ENCODE results near the gene KNG1. TPM values are rescaled to one million over a fixed set of nuclear protein-coding genes. Genes with fewer than 3 reads are reported as not detected.
"Not testable (repeated sequence)": the region's sequence is repeated elsewhere in the genome, so short reads cannot be mapped to it uniquely, and the experiment has no call there.

The KNG1 gene
- total RNA-seq, 1 donor from 2014 or later: not detected

- H3K36me3 ChIP-seq (ENCODE audit: control insufficient read depth, insufficient read depth, low read length): no peaks in the 10 kb centered on the region
- peaks cover 5% of the 10 kb centered on the region for H3K27me3 ChIP-seq (ENCODE audit: control insufficient read depth, insufficient read depth, low read length)
- no peak for TF ChIP-seq CTCF (IDR thresholded peaks at IDR 0.05; ENCODE audit: insufficient read depth, low read length, poor library complexity, severe bottlenecking)
- H3K4me3 ChIP-seq (ENCODE audit: low read depth, low read length): no peak overlapping the region
- DNase-seq (ENCODE audit: low read depth): no peak
These were observed 38.0 kb upstream of the KNG1 start for GRCh38 chr3:186679151-186679550.

GRCh38 chr3:186680869-186681268 lies 36.3 kb upstream of the KNG1 start:
- H3K4me3 ChIP-seq (ENCODE audit: low read depth, low read length): no peak overlapping the region
- no peaks in the 10 kb centered on the region for H3K36me3 ChIP-seq (ENCODE audit: control insufficient read depth, insufficient read depth, low read length)
- H3K27me3 ChIP-seq (ENCODE audit: control insufficient read depth, insufficient read depth, low read length): no peaks in the 10 kb centered on the region
- DNase-seq (ENCODE audit: low read depth): no peak
- no peak for TF ChIP-seq CTCF (IDR thresholded peaks at IDR 0.05; ENCODE audit: insufficient read depth, low read length, poor library complexity, severe bottlenecking)

- Histone ChIP-seq H3K36me3 (ENCODE audit: control insufficient read depth, insufficient read depth, low read length) (no peaks in the 10 kb centered on the region), H3K27me3 (ENCODE audit: control insufficient read depth, insufficient read depth, low read length) (no peaks in the 10 kb centered on the region), H3K4me3 (ENCODE audit: low read depth, low read length) (no peak overlapping the region)
- no peak for DNase-seq (ENCODE audit: low read depth)
- no peak for TF ChIP-seq CTCF (IDR thresholded peaks at IDR 0.05; ENCODE audit: insufficient read depth, low read length, poor library complexity, severe bottlenecking)
These were observed 34.3 kb upstream of the KNG1 start for GRCh38 chr3:186682812-186683211.

GRCh38 chr3:186683979-186684378 lies 33.2 kb upstream of the KNG1 start:
- no peak for DNase-seq (ENCODE audit: low read depth)
- no peaks in the 10 kb centered on the region for H3K27me3 ChIP-seq (ENCODE audit: control insufficient read depth, insufficient read depth, low read length)
- H3K36me3 ChIP-seq (ENCODE audit: control insufficient read depth, insufficient read depth, low read length): no peaks in the 10 kb centered on the region
- H3K4me3 ChIP-seq (ENCODE audit: low read depth, low read length): no peak overlapping the region
- TF ChIP-seq CTCF (IDR thresholded peaks at IDR 0.05; ENCODE audit: insufficient read depth, low read length, poor library complexity, severe bottlenecking): no peak

- H3K4me3 ChIP-seq (ENCODE audit: low read depth, low read length); H3K36me3 ChIP-seq (ENCODE audit: control insufficient read depth, insufficient read depth, low read length); DNase-seq (ENCODE audit: low read depth); H3K27me3 ChIP-seq (ENCODE audit: control insufficient read depth, insufficient read depth, low read length): not testable (repeated sequence)
These were observed 30.7 kb upstream of the KNG1 start for GRCh38 chr3:186686475-186686874.

- no peaks in the 10 kb centered on the region for H3K36me3 ChIP-seq (ENCODE audit: control insufficient read depth, insufficient read depth, low read length)
- no peak for DNase-seq (ENCODE audit: low read depth)
- no peaks in the 10 kb centered on the region for H3K27me3 ChIP-seq (ENCODE audit: control insufficient read depth, insufficient read depth, low read length)
- TF ChIP-seq CTCF (IDR thresholded peaks at IDR 0.05; ENCODE audit: insufficient read depth, low read length, poor library complexity, severe bottlenecking): no peak
- H3K4me3 ChIP-seq (ENCODE audit: low read depth, low read length): no peak overlapping the region
These were observed 30.0 kb upstream of the KNG1 start for GRCh38 chr3:186687120-186687651.

GRCh38 chr3:186690304-186690703 lies 26.9 kb upstream of the KNG1 start:
- H3K36me3 ChIP-seq (ENCODE audit: control insufficient read depth, insufficient read depth, low read length); H3K4me3 ChIP-seq (ENCODE audit: low read depth, low read length); H3K27me3 ChIP-seq (ENCODE audit: control insufficient read depth, insufficient read depth, low read length); DNase-seq (ENCODE audit: low read depth): not testable (repeated sequence)
